HCT116 (cell line): Measurements from ENCODE around the gene TMEM252. TPM values are rescaled to one million over a fixed set of nuclear protein-coding genes. Genes with fewer than 3 reads are reported as not detected.

Source experiments
- ATAC-seq: fragments of 200-7000 bp; cut with Tn5 transposase; 2 replicates; pipeline ENCODE4 v1.9.1; 2020; ENCODE audit warnings: mild to moderate bottlenecking, moderate library complexity
- Bru-seq: library from RNA; stranded (reverse); fragments of 400-500 nt; gene quantifications from one replicate; lab custom pipeline; 2021; lab: Mats Ljungman, UMichigan
- BruChase-seq, 2 experiments: library from RNA; stranded (reverse); fragments of 400-500 nt; gene quantifications; one replicate each; lab custom pipeline; 2021; lab: Mats Ljungman, UMichigan
- BruUV-seq: library from RNA; stranded (reverse); fragments of 400-500 nt; replicated peaks from 2 replicates; lab custom pipeline; 2021; lab: Mats Ljungman, UMichigan
- CTCF ChIA-PET: fragments of 300-600 bp; sonication (Branson Sonifier 250); formaldehyde crosslinking; loops from one replicate; lab custom pipeline; 2021; ENCODE audit warnings: antibody characterized with exemption; lab: Charles Lee
- POLR2A ChIA-PET: fragments of 300-600, 350-600 bp; sonication (Branson Sonifier 250); formaldehyde crosslinking; loops from one replicate; lab custom pipeline; 2021; ENCODE audit warnings: antibody characterized with exemption; lab: Charles Lee
- RAD21 ChIA-PET, 2 experiments: fragments of 300-600 bp; sonication (Branson Sonifier 250); formaldehyde crosslinking; loops; one replicate each; lab custom pipeline; 2023; ENCODE audit warnings: low total read pairs in 2 of 2; ENCODE audit not compliant: uncharacterized antibody in 2 of 2, unreplicated experiment in 2 of 2, low non-redundant PET in 1 of 2; lab: Charles Lee
- DNase-seq: peaks from one replicate; pipeline ENCODE4 v3.0.0-alpha.2; 2010; ENCODE audit warnings: low read depth, low spot score
- H2AFZ ChIP-seq: fragments of 200-600 bp; shearing (Covaris generic), sonication (generic); 2 replicates; pipeline ENCODE4 v1.6.1; 2017; ENCODE audit warnings: low read depth, mixed run types, mixed read lengths, antibody characterized with exemption, low read length; ENCODE audit not compliant: poor library complexity, severe bottlenecking
- H3K27ac ChIP-seq: 2 replicates; pipeline ENCODE4 v1.5.1; 2012; ENCODE audit warnings: low read depth, low read length
- H3K27me3 ChIP-seq: fragments of 200-600 bp; sonication (generic); 2 replicates; pipeline ENCODE4 v1.6.1; 2016; ENCODE audit warnings: mixed run types, low read length, mixed read lengths; ENCODE audit not compliant: insufficient read depth
- H3K36me3 ChIP-seq, 2 experiments: fragments of 200-500 bp in 1 of 2; fragments of 200-600 bp in 1 of 2; sonication (Bioruptor generic) in 1 of 2; sonication (generic) in 1 of 2; 2 replicates each; pipeline versions ENCODE4 v1.5.1 to v1.6.1; 2014 to 2016; ENCODE audit warnings: low read length in 2 of 2, inconsistent platforms in 1 of 2, mixed read lengths in 1 of 2, mixed run types in 1 of 2; ENCODE audit not compliant: insufficient read depth in 2 of 2, control insufficient read depth in 1 of 2
- H3K4me1 ChIP-seq, 2 experiments: fragments of 200-600 bp in 1 of 2; sonication (generic) in 1 of 2; 2 replicates each; pipeline versions ENCODE4 v1.5.1 to v1.6.1; 2012 to 2017; ENCODE audit warnings: low read length in 2 of 2, inconsistent platforms in 1 of 2, mild to moderate bottlenecking in 1 of 2, mixed read lengths in 1 of 2, mixed run types in 1 of 2, moderate library complexity in 1 of 2; ENCODE audit not compliant: insufficient read depth in 2 of 2, control insufficient read depth in 1 of 2
- H3K4me2 ChIP-seq: fragments of 200-600 bp; sonication (generic); 2 replicates; pipeline ENCODE4 v1.6.1; 2017; ENCODE audit warnings: mixed run types, low read length, mixed read lengths
- H3K4me3 ChIP-seq, 2 experiments: fragments of 200-600 bp in 1 of 2; sonication (generic) in 1 of 2; replicated peaks in 1 of 2; 2 replicates each; pipeline ENCODE4 v1.5.1; 2011 to 2016; ENCODE audit warnings: low read length in 2 of 2, control low read depth in 1 of 2, low read depth in 1 of 2, mild to moderate bottlenecking in 1 of 2, mixed read lengths in 1 of 2, mixed run types in 1 of 2
- H3K79me2 ChIP-seq: fragments of 200-600 bp; sonication (generic); 2 replicates; pipeline ENCODE4 v1.6.1; 2017; ENCODE audit warnings: mild to moderate bottlenecking, mixed run types, low read length, moderate library complexity, mixed read lengths; ENCODE audit not compliant: insufficient read depth
- H3K9ac ChIP-seq: fragments of 200-600 bp; sonication (generic); 2 replicates; pipeline ENCODE4 v1.6.1; 2016; ENCODE audit warnings: low read length, mixed read lengths
- H3K9me2 ChIP-seq: fragments of 200-600 bp; sonication (generic), shearing (Covaris generic); 2 replicates; pipeline ENCODE4 v1.6.1; 2017; ENCODE audit warnings: mixed run types, mild to moderate bottlenecking, moderate library complexity; ENCODE audit not compliant: insufficient read depth
- H3K9me3 ChIP-seq, 2 experiments: fragments of 200-500 bp in 1 of 2; fragments of 200-600 bp in 1 of 2; sonication (Bioruptor generic) in 1 of 2; sonication (generic) in 1 of 2; 2 replicates each; pipeline ENCODE4 v1.6.1; 2014 to 2017; ENCODE audit warnings: low read length in 2 of 2, mixed read lengths in 2 of 2, inconsistent platforms in 1 of 2, low read depth in 1 of 2, mild to moderate bottlenecking in 1 of 2, mixed run types in 1 of 2, moderate library complexity in 1 of 2; ENCODE audit not compliant: control insufficient read depth in 1 of 2, insufficient read depth in 1 of 2
- H4K20me1 ChIP-seq: fragments of 200-600 bp; sonication (generic), shearing (Covaris generic); 2 replicates; pipeline ENCODE4 v1.6.1; 2017; ENCODE audit warnings: mixed run types, mild to moderate bottlenecking, moderate library complexity; ENCODE audit not compliant: insufficient read depth
- CEBPB ChIP-seq: IDR thresholded peaks from 2 replicates; pipeline ENCODE4 v1.6.1; 2012; ENCODE audit warnings: low read depth
- EGR1 ChIP-seq: IDR thresholded peaks from 2 replicates; pipeline ENCODE4 v1.6.1; 2012; ENCODE audit warnings: low read depth
- EZH2phosphoT487 ChIP-seq: fragments of 200-600 bp; IDR thresholded peaks from 2 replicates; pipeline ENCODE4 v1.6.1; 2018; ENCODE audit warnings: antibody characterized with exemption, borderline replicate concordance
- POLR2A ChIP-seq: IDR thresholded peaks from 2 replicates; pipeline ENCODE4 v1.7.0; 2011; ENCODE audit warnings: borderline replicate concordance; ENCODE audit not compliant: insufficient read depth, insufficient read length; ENCODE audit errors: extremely low read depth
- RAD21 ChIP-seq: IDR thresholded peaks from 2 replicates; pipeline ENCODE4 v1.6.1; 2012; ENCODE audit warnings: low read depth, mild to moderate bottlenecking
- YY1 ChIP-seq: IDR thresholded peaks from 2 replicates; pipeline ENCODE4 v1.6.1; 2011; ENCODE audit warnings: low read length, low read depth, moderate library complexity, mild to moderate bottlenecking; ENCODE audit not compliant: insufficient replicate concordance; ENCODE audit errors: extremely low read depth
- intact Hi-C: fragments of 100-400 bp; cut with micrococcal nuclease; formaldehyde crosslinking; loops from 2 replicates; pipeline ENCODE4 v1.10.0; 2022
- long read RNA-seq: library from polyadenylated mRNA; unstranded; transcript quantifications from one replicate; pipeline ENCODE4 v2.0.0, GENCODE V29; 2021; ENCODE audit not compliant: unreplicated experiment
- polyA plus RNA-seq: library from polyadenylated mRNA; unstranded; fragments of >200 nt; gene quantifications from 2 replicates; pipeline ENCODE4 v1.2.1, GENCODE V29; 2012; ENCODE audit warnings: missing spikeins
- total RNA-seq: library from RNA; stranded (reverse); gene quantifications from one replicate; pipeline ENCODE4 v1.2.1, GENCODE V29; 2021; ENCODE audit not compliant: unreplicated experiment

The TMEM252 gene, protein sequence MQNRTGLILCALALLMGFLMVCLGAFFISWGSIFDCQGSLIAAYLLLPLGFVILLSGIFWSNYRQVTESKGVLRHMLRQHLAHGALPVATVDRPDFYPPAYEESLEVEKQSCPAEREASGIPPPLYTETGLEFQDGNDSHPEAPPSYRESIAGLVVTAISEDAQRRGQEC
- not detected for total RNA-seq
- polyA plus RNA-seq = not detected in 2 replicates
- not detected for Bru-seq, nascent RNA
- not detected for BruChase-seq, experiment 1, labeled RNA remaining after a 6-hour chase
- not detected for BruChase-seq, experiment 2, labeled RNA remaining after a 2-hour chase
- long read RNA-seq = 0 reads

DNA sequence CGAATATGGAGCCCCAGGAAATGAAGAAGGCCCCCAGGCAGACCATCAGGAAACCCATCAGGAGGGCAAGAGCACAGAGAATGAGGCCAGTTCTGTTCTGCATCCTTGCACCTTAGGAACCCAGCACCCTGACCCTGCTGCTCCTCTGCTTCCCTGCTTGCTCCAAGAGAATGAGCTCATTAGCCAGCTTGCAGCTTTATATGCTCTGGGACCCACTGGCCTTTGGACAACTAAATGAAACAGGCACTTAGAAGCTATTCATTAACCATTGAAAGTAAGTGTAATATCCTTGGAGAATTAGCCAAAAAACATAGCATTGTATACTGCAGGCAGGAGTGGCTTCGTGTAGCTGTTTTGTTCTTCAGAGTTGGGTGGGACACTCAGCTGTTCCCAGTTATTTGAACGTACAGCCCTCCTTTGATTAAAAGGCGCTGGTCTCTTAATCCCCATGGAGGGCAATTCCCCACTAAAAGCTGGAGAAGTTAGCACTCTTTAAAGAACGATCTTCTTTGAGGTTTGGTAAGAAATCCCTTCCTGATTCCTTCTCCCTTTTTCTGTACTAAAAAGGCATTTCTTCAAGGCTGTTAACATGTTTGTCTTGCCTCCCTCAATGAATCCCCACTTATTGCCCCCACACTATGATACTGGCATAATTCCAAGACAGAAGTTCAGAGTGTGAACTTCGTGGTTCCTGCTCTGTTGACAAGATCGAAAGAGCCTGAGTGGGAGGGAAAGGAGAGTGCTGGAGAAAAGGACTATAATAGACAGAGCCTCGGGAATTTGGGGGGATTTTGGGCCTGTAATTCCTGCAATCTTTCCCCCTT, at the start of gene TMEM252:
TSS of gene TMEM252 (minus strand) at position 172 of the 824 bp plus-strand sequence. CDS start at position 103, 69 bp downstream.
- DNase-seq (no peak), ATAC-seq (no peak)
- ChIA-PET POLR2A (no interaction called here), CTCF (no interaction called here), RAD21 (no interaction called here)
- Histone ChIP-seq H4K20me1 (no peaks in the 10 kb centered on the region), H3K4me3 (no peak within 1 kb of the TSS), H3K4me2 (no peak within 1 kb of the TSS), H3K9ac (no peak within 1 kb of the TSS), H3K4me1 (no peaks in the 10 kb centered on the region), H3K9me3 (no peaks in the 10 kb centered on the region), H3K27ac (no peak within 1 kb of the TSS), H3K36me3 (no peaks in the 10 kb centered on the region), H2AFZ (no peak within 1 kb of the TSS), H3K79me2 (no peaks in the 10 kb centered on the region), H3K27me3 (peaks cover 8% of the 10 kb centered on the region)
- no TSS peak for BruUV-seq
- intact Hi-C loops = no loop called here
- TF ChIP-seq YY1 (no peak), RAD21 (no peak), EZH2phosphoT487 (no peak), EGR1 (no peak), CEBPB (no peak), POLR2A (no peak)
- TF ChIP-seq, all 23 proteins: peak for 0
- no peaks in the 10 kb centered on the region for H3K9me2 ChIP-seq
